Activated T-cell treated with anti-CD3 and anti-CD28 coated beads for 4 hours (primary cell): ENCODE data around the gene DCDC1.

Experiments
- DNase-seq: peaks from one replicate; pipeline ENCODE4 v3.0.0-alpha.2; 2020

The DCDC1 gene

DNA sequence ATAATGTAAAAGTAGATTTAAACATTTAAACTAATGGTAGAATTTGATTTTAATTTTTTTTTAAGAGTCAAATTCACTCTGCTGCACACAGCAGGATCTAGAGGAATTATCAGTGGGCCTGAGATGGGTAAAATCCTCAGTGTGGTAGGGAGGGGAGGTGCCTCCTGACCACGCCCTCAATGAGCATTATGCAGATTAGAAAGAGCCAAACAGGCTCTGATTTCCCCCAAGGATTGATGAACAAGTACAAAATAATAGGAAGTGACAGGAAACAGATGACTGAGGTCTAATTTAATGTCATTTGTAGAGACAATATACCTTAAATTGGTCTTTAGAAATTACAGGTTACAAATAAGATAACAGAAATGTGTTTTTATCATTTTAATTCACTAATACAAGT, 155.2 kb downstream of the DCDC1 start:
- no peak for DNase-seq

DNA sequence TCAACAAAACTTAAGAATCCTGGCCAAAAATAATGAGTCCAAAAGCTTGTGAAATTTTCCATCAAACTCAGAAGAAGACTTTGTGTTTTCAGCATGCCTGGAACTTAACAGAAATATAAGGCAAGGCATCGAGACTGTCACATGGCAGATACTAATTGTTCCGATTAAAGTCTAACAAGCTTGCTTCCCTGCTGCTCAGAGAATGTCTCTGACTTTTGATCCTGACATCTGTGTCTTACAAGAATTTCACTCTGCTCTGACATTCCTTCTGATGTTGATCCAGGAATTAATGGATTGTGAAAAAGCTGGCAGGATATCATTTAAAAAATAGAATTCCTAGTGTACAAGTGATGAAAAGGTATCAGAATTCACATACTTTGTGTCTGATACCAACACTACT, 170.2 kb downstream of the DCDC1 start:
- no peak for DNase-seq

DNA sequence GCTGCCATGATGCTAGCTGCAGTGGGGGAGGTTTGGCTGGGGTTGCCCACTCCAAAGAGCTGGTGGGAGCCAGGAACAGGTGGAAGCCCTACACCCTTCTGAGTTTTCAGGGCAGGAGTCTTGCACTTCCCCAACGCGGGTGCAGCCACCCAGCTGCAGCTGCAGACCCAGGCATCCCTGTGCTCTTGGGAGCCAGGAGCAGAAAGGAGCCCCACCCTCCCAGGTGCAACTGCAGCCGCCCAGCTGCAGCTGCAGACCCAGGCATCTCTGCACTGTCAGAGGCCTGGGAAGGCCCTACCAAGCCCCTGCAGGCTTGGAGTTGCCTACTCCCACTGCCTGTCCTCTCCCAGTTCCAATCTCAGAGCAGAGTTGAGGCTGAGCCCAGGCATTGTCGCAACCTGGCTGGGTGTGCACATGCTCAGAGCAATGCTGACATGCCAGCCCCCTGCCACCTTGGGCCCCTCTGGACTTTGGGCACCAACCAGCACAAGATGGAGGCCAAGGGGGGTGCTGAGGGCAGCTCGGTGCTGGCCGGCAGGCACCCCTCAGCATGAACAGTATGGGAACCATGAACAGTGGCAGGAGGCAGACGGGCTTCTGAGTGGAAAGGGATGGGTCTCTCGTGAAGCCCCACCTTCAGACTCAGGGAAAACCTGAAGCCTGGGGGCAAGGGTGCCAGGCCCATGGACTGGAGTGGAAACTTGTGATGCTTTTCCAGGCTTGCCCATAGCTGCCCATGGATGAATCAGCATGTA, 195.4 kb downstream of the DCDC1 start:
- DNase-seq, result no peak

DNA sequence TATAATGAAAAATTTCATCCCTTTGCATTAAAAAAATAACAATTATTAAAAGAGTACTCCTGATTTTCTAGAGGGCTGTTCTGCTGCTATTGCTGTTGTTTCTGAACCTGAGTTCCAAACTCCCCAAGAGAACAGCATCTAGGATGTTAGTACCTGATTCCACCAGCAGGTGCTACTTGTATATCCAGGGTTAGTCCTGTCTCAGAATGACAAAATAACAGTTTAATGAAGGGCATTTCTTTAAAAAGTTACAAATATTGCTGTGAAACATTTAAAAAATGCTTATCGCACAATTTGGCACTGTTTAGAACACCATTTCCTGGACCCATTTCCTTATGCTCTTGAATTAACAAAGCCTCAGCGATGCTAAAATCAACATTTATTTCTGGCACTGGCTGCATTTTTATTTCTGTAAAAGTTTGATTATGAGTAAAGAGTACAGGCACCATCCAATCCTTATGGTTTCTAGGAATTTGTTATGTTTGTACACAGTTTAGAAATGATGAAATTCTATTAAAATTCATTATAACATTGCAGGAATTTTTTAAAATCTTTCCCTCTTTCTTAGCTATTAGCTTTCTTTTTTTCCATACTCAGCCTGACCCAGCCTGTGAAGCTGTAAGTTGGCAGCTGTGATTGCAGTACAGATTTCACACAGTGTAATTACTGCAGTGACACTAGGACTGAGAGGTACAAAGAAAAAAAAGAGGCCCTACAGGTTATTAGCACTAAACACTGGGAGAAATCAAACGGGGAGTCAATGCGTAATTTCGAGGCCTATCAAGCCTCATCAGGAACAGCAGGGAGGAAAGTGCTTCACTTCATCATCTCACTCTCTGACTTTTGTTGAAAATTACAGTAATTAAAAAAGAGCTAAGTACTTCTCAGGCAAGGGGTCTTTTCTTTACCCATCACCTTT, 208.8 kb downstream of the DCDC1 start:
- no peak for DNase-seq

DNA sequence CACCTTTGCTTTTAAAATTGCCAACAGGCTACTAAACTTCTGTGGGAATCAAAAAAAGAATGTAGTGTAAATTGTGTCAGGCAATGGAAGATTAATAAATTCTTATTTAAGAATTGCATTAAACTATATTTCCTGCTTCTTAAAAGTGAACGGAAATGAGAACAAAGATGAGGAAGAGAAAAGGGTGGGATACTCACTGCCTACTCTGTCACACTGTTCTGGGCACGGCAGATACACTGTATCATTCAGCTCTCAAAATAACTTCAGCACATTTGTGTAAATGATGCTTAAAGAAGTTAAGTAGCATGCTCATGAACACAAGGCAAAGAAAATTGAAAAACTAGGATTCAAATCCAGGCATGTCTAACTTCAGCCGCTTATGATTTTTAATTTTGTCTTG, 218.7 kb downstream of the DCDC1 start:
- no peak for DNase-seq

DNA sequence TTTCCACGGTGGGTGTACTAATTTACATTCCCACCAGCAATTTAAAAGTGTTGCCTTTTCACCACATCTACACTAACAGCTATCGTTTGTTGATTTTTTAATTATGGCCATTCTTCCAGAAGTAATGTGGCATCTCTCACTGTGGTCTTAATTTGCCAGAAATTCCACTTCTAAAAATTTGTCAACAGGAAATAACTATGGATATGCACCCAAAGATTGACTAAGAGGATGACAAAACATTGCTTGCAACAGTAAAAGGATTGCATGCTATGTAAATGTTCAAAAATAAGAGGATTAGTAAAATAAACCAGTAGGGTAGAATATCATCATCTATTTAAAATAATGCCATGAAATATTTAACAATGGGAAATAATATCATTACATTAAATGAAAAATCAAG, 219.5 kb downstream of the DCDC1 start:
- no peak for DNase-seq

DNA sequence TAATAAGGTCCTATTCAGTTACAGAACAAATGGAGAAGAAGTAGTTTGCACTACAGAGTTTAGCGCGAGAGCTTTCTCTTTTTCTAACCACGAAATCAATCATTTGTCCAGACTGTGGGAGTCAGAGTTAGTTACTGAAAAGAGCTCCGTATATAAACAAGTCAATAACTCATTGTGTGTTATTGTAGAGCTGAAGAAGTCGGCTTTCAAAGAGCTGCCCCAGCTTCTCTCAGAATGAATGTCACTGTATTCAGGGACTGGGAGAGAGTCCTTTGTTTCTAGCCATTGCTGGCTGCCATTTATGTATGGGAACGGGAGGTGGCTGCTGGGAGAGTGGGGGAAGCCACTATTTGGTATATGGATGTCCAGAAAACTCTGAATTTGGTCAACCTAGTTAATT, 227.8 kb downstream of the DCDC1 start:
- no peak for DNase-seq

DNA sequence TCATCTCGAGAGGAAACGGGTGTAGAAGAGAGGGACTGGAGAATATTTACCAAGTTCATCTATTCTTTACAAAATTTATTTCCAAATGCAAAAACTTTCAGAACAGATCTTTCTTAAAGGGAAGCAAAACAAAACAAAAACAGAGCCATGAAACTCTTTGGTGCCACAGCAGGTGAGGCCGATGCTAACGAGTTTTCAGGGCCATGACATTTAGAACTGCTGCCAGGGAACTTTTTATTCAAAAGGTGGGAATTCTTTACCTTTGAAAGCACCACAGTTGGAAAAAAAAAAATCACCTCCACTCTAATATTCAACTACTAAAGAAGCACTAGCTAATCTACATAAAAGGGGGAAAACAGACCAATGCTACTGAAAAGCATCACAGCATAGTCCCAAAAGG, 230.1 kb downstream of the DCDC1 start:
- DNase-seq, result no peak

DNA sequence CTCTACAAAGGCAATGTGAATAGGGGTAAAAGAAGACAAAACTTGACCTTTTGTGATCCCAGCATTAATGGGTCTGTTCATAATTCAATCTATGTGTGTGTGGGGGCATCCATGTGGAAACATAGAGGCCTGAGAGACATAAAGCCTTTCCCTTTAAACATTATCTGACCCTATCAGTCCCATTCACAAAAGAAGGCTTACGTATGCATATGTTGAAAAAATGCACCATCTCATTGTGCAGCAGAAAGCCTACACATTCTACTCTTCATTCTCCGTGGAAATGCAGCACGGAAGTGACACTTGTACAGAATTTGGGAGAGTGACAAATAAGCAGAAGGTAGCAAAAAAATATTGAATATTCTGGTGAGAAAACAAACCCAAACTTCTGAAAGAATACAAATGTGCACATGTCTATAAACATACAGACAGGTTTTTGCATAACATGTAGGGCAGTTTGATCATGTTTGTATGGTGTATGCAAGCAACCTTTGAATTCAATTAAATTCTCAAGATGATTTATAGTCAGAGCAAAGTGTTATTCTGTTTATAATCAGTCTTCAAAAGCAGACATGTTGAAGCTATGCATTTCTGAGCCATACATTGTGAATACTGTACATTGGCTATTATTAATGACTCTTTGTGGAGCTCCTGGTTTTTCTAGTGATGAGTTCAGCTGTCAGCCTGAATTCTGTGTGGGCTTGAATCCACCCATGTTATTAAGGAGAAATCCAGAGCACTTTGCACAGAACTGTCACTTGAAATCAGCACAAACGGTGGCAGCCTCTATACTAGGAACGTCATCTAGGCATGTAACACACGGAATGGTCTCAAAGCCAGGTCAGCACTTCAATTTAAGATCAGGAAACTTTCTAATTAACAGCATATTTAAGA, 236.8 kb downstream of the DCDC1 start:
- DNase-seq, result no peak

DNA sequence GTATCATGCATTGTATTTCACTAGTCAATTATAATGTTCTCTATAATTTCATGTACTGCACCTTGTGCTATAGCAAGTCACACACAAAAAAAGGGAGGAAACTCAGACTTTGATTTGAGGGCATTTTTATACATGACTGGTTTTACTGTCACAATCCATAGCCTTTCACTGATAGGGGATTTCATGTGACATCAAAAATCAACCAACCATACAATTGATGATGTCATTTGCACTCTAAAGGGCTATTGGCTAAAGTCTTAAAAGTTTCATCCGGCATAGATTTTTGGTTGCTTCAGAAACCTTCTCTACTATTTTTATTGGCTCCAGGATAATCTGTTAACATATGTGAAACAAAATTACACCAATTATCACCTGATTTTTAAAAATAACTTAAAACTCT, 237.8 kb downstream of the DCDC1 start:
- DNase-seq, result no peak

DNA sequence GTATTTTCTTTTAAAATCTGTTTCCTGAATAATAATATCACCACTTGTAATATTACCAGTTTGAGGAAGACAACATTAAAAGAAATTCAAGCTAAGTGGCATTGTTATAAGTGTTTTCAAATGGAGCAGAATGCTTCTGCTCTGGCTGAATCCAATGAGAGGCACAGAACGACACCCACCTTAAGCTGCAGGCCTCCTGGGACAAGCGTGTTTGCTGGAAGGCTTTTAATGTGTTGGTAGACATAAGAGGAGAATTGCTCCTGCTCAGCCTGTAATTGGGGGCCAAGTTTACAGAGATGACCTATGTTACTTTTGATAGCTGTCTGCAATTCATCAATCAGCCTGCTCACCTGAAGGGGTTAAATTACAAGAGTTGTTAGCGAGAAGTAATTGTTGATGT, 242.2 kb downstream of the DCDC1 start:
- no peak for DNase-seq

DNA sequence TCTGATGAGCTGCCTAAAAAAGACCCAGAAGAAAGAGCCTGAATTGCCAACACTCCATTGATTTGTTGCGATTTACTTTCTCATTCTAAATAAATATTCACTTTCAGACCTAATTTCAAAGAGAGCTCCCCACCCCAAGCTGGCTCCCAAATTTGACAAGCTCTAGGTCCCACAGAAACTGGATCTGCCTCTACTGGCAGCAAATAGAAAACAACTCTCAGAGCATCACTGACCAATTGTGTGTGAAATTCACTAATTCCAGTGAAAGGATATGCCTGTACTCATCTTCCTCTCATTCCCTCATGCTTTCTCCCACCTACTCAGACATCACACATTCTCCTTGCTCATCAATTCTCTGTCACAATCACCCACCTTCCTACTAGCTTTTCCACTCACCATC, 249.1 kb downstream of the DCDC1 start:
- no peak for DNase-seq

DNA sequence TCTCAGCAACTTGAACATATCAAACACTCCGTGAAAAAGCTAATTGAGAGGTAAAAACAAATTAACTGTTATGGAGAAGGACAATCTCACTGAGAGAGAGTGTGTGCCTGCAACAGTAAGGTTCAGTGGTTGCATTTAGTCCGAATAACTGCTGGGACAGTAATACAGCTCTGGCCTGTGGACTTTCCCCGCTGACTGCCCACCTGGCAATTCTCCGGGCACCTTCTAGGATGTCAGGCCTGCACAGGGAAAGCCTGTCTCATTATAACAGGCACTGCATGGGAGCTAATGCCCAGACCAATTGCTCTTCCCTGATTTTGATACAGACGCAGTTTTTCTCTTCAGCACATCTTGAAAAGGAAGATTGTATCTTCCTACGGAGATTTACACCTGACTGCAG, 251.0 kb downstream of the DCDC1 start:
- no peak for DNase-seq

DNA sequence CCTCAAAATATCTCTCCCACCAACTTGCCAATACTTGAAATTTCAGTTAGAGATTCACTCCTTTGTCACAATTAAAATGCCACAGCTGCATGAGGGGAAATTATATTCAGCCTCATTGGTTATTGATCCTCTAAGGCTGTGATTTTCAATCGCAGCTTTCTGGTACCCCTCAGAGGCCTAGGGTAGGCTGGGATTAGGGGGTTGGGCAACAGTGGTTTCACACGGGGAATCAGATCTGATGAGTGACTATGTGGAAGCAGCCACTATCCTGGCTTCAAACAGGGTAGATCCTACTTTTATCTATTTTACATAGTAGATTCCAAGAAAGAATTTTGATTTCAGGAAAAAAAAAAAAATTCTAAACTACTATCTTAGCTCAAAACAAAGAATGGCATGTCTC, 252.5 kb downstream of the DCDC1 start:
- no peak for DNase-seq

DNA sequence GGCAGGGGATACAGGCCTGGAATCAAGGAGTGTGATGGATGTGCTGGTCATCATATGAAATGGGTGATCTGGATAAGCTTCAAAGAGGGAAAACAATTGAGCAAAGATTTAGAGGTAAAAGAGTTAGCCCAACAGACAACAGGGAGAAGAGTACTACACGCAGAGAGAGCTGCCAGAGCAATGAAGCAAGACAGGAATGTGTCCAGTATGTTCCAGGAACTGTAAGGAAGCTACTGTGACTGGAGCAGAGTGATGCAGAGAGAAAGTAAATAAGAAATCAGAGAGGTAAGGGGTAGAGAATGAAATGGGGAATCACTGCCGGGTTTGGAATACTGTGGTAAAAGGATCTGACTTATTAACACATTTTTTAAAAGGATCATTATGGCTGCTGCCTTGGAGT, 255.1 kb downstream of the DCDC1 start:
- no peak for DNase-seq

DNA sequence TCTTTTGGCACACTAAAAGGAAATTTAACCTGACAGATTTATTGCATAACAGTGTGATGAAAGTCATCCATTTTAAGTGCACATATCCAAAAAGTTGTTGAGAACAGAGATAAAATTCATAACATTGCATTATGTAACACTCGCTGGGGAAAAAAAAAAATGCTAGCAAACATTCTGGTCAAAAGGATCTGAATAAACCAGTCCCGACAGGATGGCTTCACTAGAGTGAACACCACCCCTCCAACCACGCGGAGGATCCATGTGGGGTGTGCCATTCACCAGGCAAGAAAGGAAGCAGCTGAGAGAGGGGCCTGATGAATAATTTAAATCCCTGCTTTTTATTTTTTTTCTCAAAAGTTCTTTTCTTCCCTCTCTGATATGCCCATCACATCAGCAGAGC, 258.7 kb downstream of the DCDC1 start:
- no peak for DNase-seq

DNA sequence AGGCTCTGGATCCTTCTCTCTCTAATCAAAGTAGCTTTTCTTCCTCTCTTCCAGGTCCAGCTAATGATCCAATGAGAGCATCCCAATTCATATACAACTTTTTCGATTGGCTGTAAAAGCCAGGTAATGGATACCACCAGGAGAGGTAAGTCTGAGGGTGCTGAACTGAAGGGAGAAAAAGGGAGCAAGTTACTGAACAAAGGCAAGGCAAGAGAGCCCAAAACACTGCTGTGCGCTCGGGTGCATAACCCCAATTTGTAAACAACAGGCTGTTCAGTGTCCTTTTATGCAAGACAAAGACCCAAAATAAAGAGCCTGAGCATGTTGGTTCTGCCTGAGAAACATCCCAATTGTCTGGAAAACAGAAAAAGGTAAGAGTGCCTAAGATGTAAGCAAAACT, 260.1 kb downstream of the DCDC1 start:
- DNase-seq, result no peak

DNA sequence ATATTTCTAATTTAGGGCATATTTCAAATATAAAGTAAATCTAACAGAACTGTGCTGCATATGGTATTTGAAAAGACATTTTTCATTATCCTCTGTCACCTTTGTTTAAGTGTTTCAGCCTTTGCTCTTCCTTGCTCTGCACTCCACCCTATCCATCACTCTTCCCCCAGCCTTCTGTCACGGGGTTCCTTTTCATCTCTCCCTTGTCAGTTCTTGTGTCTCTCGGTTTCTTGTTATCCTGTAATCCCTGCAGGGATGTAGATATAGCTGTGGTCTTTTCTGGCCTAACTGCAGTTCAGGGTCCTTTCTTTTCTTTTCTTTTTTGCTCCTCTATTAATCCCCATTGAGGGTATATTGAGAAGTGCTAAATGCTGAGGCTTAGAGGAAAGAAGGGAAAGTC, 261.9 kb downstream of the DCDC1 start:
- no peak for DNase-seq

DNA sequence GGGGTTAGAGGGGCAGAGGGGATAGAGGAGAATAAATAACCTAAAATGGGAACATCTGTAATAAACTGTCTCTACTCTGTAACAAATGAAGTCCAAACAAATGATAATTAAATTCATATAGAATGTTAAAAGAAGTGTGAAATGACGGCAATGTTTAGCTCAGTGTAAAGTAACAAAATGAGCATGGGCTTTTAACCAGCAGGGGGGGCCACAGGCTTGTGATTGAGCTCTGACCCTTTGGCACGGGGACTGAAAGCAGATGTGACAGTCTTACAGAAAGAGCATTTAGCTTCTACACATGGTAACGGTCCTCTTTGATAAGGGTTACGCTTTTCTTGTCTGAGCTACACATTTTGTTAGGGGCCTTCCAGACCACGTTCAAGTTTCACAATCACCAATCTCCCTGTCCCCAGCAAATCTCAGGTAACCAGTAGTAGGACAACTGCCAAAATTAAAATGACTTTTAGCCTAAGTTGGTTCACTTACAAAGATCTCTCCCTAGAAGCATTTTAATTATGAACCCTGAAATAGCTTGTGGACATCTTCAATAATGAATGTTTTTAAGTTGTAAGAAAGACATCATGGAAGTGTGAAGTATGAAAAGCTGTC, 262.5 kb downstream of the DCDC1 start:
- DNase-seq, result peak; percentile 15

DNA sequence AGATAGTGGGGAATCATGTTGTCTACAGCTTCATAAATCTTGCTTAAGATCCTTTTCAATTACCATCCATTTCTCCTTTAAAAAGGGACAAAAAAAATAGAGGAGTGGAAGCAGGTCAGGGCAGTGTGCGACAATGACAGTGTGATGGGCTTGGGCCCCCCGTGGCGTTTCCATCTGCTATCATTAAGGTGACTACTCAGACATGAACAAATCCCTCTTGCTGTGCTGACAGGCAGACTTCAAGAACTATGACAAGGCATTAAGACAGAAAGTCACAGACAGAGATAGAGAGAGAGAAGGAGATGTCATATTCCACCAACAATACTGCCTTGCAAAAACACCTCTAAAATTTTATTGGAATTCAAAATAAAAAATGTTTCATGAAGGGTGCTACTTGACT, 263.2 kb downstream of the DCDC1 start:
- no peak for DNase-seq

DNA sequence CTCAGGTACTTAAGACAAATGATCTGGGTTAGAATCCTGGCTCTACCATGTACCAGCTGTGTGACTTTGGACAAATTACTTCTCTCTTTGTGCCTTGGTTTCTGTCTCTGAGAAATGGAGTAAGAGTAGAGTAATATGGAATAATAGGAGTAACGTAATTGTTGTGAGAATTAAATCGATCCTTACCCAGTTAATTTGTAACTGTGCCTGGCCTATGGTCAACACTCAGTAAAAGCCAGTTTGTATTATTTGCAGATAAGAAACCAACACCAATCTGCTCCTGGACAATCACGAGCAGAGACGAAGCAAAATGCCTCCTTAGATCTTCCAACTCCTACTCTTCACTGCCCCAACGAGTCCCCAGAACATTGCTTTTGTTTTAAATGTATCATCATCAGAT, 266.7 kb downstream of the DCDC1 start:
- no peak for DNase-seq

DNA sequence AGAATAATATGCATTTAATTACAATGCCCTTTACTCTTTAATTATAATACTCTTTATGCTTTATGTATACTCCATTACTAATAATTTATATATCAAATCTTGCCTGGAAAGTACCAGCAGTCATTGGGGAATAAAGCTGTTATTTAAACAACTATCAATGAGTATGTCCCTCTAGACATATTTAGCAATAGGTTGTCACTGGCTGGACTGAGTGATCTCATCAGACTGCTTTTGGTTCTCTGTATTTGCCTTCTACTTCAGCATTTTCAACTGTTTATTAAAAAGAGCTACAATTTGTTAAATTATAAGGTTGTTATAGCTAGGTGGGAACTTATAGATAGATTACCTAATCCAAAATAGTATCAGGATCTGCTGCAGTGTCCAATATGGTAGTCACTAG, 267.2 kb downstream of the DCDC1 start:
- DNase-seq, result no peak
